Measurements from ENCODE around the gene PXN. TPM values are rescaled to one million over a fixed set of nuclear protein-coding genes. Genes with fewer than 3 reads are reported as not detected.

PXN gene
- total and polyA plus RNA-seq, 10 of the 15 experiments (the other 5 are each of a cell fraction or from before 2014, with no cell fraction given): 1.0 to 32.0 (median 11.5) TPM

GRCh38 chr12:120231316-120232011 is 34.1 kb downstream of the PXN start:
- Histone ChIP-seq H3K79me2 (ENCODE audit: control insufficient read depth, insufficient read depth, low read length) (no peaks in the 10 kb centered on the region), H3K4me3 (no peak overlapping the region), H3K9me3 (replicated peaks; ENCODE audit: control insufficient read depth, insufficient read depth, low read length) (no peaks in the 10 kb centered on the region), H2AFZ (ENCODE audit: control insufficient read depth, low read depth, low read length) (no peak overlapping the region), H3K9ac (ENCODE audit: control insufficient read depth, insufficient read depth, low read length) (no peak overlapping the region), H3K4me1 (ENCODE audit: control insufficient read depth, insufficient read depth, low read length) (peaks cover 14% of the 10 kb centered on the region), H3K4me2 (ENCODE audit: control insufficient read depth, insufficient read depth) (no peak overlapping the region), H3K36me3 (ENCODE audit: control insufficient read depth in 2 of 2, insufficient read depth in 2 of 2, low read length in 1 of 2) (no peaks in the 10 kb centered on the region), H3K27me3 (replicated peaks in 1 of 2; ENCODE audit: control insufficient read depth in 2 of 2, insufficient read depth in 2 of 2, low read length in 1 of 2) (no peaks in the 10 kb centered on the region), H3K27ac (ENCODE audit: control insufficient read depth, insufficient read depth) (no peak overlapping the region), H4K20me1 (ENCODE audit: control insufficient read depth, insufficient read depth) (no peaks in the 10 kb centered on the region)
- ATAC-seq: no peak; the same call in 1 of the 3 replicates
- CTCF ChIA-PET: interaction anchor here (0.9 to 9.3 kb wide), 10 partner anchors 7 to 76 kb away, joined by 3 to 287 read pairs (median 4); partner anchors contain the start of genes PXN, RNU4-1 and RPLP0
- intact Hi-C loops (cut with micrococcal nuclease; ENCODE audit: unreplicated experiment): no loop called here
- in situ Hi-C loops (cut with MboI): no loop called here
- peak; percentile 49 for FAIRE-seq
- POLR2A ChIA-PET: interaction anchor here (0.6 to 2.4 kb wide), 6 partner anchors 8 to 100 kb away, joined by 3 to 7 read pairs (median 4); partner anchors contain the start of genes RNU4-1 and RNU4-2
- RAD21 ChIA-PET (ENCODE audit: unreplicated experiment): interaction anchor here (0.6 to 7.5 kb wide), 3 partner anchors 35 to 61 kb away, joined by 4 to 170 read pairs (median 10); partner anchors contain the start of genes PXN, RNU4-1 and RNU4-2
- DNase-seq (ENCODE audit: low read depth, low spot score): no peak
- 71% methylated on average over 3 of the region's 3 CpGs for WGBS (ENCODE audit: insufficient coverage, insufficient replicate concordance, low lambda C conversion rate, missing lambda C conversion rate)
- BruUV-seq (replicated peaks): no TSS peak
- SMC1A ChIA-PET (ENCODE audit: uncharacterized antibody, unreplicated experiment): interaction anchor here (0.6 to 8.5 kb wide), 8 partner anchors 10 to 60 kb away, joined by 3 to 152 read pairs (median 4); partner anchors contain the start of genes PXN and RNU4-2
- no peak for TF ChIP-seq ZNF384 (IDR thresholded peaks at IDR 0.05; ENCODE audit: borderline replicate concordance, low read depth, low read length)
- TF ChIP-seq USF2 (IDR thresholded peaks at IDR 0.05; ENCODE audit: borderline replicate concordance, low read depth, low read length): no peak
- TF ChIP-seq NRF1 (conservative IDR thresholded peaks at IDR 0.05; ENCODE audit: low read depth, low read length): no peak
- no peak for TF ChIP-seq YY1 (IDR thresholded peaks at IDR 0.05; ENCODE audit: low read depth, low read length)
- TF ChIP-seq NFYB (IDR thresholded peaks at IDR 0.05; ENCODE audit: insufficient read depth, low read depth, low read length): no peak
- TF ChIP-seq ZNF24 (IDR thresholded peaks at IDR 0.05): no peak
- TF ChIP-seq IRF5 (IDR thresholded peaks at IDR 0.05; ENCODE audit: borderline replicate concordance): no peak
- no peak for TF ChIP-seq CEBPZ (IDR thresholded peaks at IDR 0.05; ENCODE audit: low read depth, low read length)
- no peak for TF ChIP-seq TARDBP (IDR thresholded peaks at IDR 0.05; ENCODE audit: borderline replicate concordance)
- TF ChIP-seq EED (IDR thresholded peaks at IDR 0.05; ENCODE audit: low read depth): no peak
- TF ChIP-seq SREBF2 (IDR thresholded peaks at IDR 0.05; ENCODE audit: low read length): no peak
- TF ChIP-seq MAX (IDR thresholded peaks at IDR 0.05; ENCODE audit: low read depth, low read length): no peak
- TF ChIP-seq SIN3A (IDR thresholded peaks at IDR 0.05; ENCODE audit: low read depth, low read length): no peak
- TF ChIP-seq RELB (IDR thresholded peaks at IDR 0.05; ENCODE audit: low read depth): no peak
- no peak for TF ChIP-seq POLR2AphosphoS5 (IDR thresholded peaks at IDR 0.05; ENCODE audit: low read length)
- TF ChIP-seq TAF1 (IDR thresholded peaks at IDR 0.05; ENCODE audit: borderline replicate concordance, low read depth, low read length): no peak
